Effector CD8-positive, alpha-beta T cell (primary cell): ENCODE measurements around the gene MPND.

Experiments used
- DNase-seq: peaks from one replicate; lab custom pipeline; 2025; lab: John Stamatoyannopoulos, UW

MPND gene

GRCh38 chr19:4319067-4319718, 24.2 kb upstream of the MPND start:
- no peak for DNase-seq

- no peak for DNase-seq
Observed at GRCh38 chr19:4320419-4320818, 22.9 kb upstream of the MPND start.

- no peak for DNase-seq
Observed at GRCh38 chr19:4322942-4323665, 20.3 kb upstream of the MPND start.

GRCh38 chr19:4323692-4324091, 19.7 kb upstream of the MPND start:
- no peak for DNase-seq

- DNase-seq = no peak
Observed at GRCh38 chr19:4324228-4324627, 19.1 kb upstream of the MPND start.

GRCh38 chr19:4326215-4326836, 17.0 kb upstream of the MPND start:
- DNase-seq = no peak

GRCh38 chr19:4326837-4327251, 16.5 kb upstream of the MPND start:
- peak; percentile 19 for DNase-seq

- DNase-seq = peak; percentile 60
Observed at GRCh38 chr19:4327252-4327876, 16.0 kb upstream of the MPND start.

GRCh38 chr19:4327877-4328242, 15.5 kb upstream of the MPND start:
- no peak for DNase-seq

GRCh38 chr19:4328243-4328990, 14.9 kb upstream of the MPND start:
- peak; percentile 93 for DNase-seq

- DNase-seq = peak; percentile 23
Observed at GRCh38 chr19:4328991-4329681, 14.2 kb upstream of the MPND start.

- no peak for DNase-seq
Observed at GRCh38 chr19:4329858-4330257, 13.5 kb upstream of the MPND start.

- no peak for DNase-seq
Observed at GRCh38 chr19:4334929-4335570, 8.3 kb upstream of the MPND start.

GRCh38 chr19:4337906-4338440, 5.4 kb upstream of the MPND start:
- DNase-seq = no peak

GRCh38 chr19:4338441-4339355, 4.7 kb upstream of the MPND start, which contains the start of gene STAP2:
Gene STAP2 (minus strand): TSS chr19:4338827. CDS start chr19:4338753, 74 bp downstream.
- DNase-seq = peak; percentile 6

GRCh38 chr19:4342314-4342614, 1.1 kb upstream of the MPND start:
- DNase-seq = no peak

- DNase-seq = peak; percentile 88
Observed at GRCh38 chr19:4342615-4343369, 570 bp upstream of the MPND start.

- DNase-seq = no peak
Observed at GRCh38 chr19:4345342-4346019, 2.1 kb downstream of the MPND start.
